ENCODE results near the gene ABLIM1.

ABLIM1 gene

GRCh38 chr10:114665873-114666272 lies 7.8 kb upstream of the ABLIM1 start:
- H3K27ac ChIP-seq = no peak overlapping the region
- no peak for TF ChIP-seq CTCF (conservative IDR thresholded peaks at IDR 0.05)
- TF ChIP-seq ZFX (IDR thresholded peaks at IDR 0.05) = no peak

GRCh38 chr10:114665406-114665805 lies 7.3 kb upstream of the ABLIM1 start:
- TF ChIP-seq CTCF (conservative IDR thresholded peaks at IDR 0.05) (no peak), ZFX (IDR thresholded peaks at IDR 0.05) (no peak)
- no peak overlapping the region for H3K27ac ChIP-seq

GRCh38 chr10:114664127-114664526 lies 6.1 kb upstream of the ABLIM1 start:
- no peak overlapping the region for H3K27ac ChIP-seq
- no peak for TF ChIP-seq CTCF (conservative IDR thresholded peaks at IDR 0.05)
- TF ChIP-seq ZFX (IDR thresholded peaks at IDR 0.05) = no peak

- TF ChIP-seq ZFX (IDR thresholded peaks at IDR 0.05) (no peak), CTCF (conservative IDR thresholded peaks at IDR 0.05) (no peak)
- H3K27ac ChIP-seq = no peak overlapping the region
Observed at GRCh38 chr10:114663626-114664025, 5.6 kb upstream of the ABLIM1 start.

- no peak overlapping the region for H3K27ac ChIP-seq
- TF ChIP-seq ZFX (IDR thresholded peaks at IDR 0.05) (no peak), CTCF (conservative IDR thresholded peaks at IDR 0.05) (no peak)
Observed at GRCh38 chr10:114662646-114663217, 4.7 kb upstream of the ABLIM1 start.

GRCh38 chr10:114661212-114661880 lies 3.3 kb upstream of the ABLIM1 start:
- no peak overlapping the region for H3K27ac ChIP-seq
- TF ChIP-seq CTCF (conservative IDR thresholded peaks at IDR 0.05) (no peak), ZFX (IDR thresholded peaks at IDR 0.05) (no peak)

- H3K27ac ChIP-seq = no peak overlapping the region
- TF ChIP-seq ZFX (IDR thresholded peaks at IDR 0.05) (no peak), CTCF (conservative IDR thresholded peaks at IDR 0.05) (no peak)
Observed at GRCh38 chr10:114655671-114656070, 2.4 kb downstream of the ABLIM1 start.

Data from C4-2B (cell line).